HG03521 (cell line): ENCODE measurements around the gene SEC63.

ENCODE experiments used
- ATAC-seq: cut with Tn5 transposase; IDR thresholded peaks from one replicate; pipeline ENCODE4 v1.9.1; 2021; ENCODE audit warnings: mild to moderate bottlenecking, moderate library complexity; ENCODE audit not compliant: unreplicated experiment

The SEC63 gene

GRCh38 chr6:107820338-107821261 is 137.4 kb downstream of the SEC63 start:
- ATAC-seq: no peak

GRCh38 chr6:107819964-107820337 is 138.1 kb downstream of the SEC63 start:
- no peak for ATAC-seq

- ATAC-seq: no peak
Measured at GRCh38 chr6:107819217-107819616, 138.8 kb downstream of the SEC63 start.

GRCh38 chr6:107818272-107818671 is 139.7 kb downstream of the SEC63 start:
- no peak for ATAC-seq

- ATAC-seq: no peak
Measured at GRCh38 chr6:107817784-107818183, 140.2 kb downstream of the SEC63 start.
